Heart right ventricle (tissue), 16 donors: ENCODE results near the gene VSTM4. TPM values are rescaled to one million over a fixed set of nuclear protein-coding genes. Genes with fewer than 3 reads are reported as not detected.

Source experiments
- ATAC-seq, 8 donors: fragments of 200-7000 bp; cut with Tn5 transposase; one replicate each; pipeline ENCODE4 v1.9.1; 2020; ENCODE audit warnings: mild to moderate bottlenecking in 8 of 8, moderate library complexity in 8 of 8, moderate number of reproducible peaks in 1 of 8
- DNase-seq, 2 donors: peaks; one replicate each; pipeline ENCODE4 v3.0.0-alpha.2; 2020
- H3K27ac ChIP-seq, 10 donors: fragments of 200-600 bp; sonication (generic) in 2 of 10; one replicate each; pipeline versions ENCODE4 v1.5.0 to v1.8.0; 2020 to 2022; ENCODE audit warnings: mild to moderate bottlenecking in 3 of 10
- H3K27me3 ChIP-seq, 7 donors: fragments of 200-600 bp; one replicate each; pipeline ENCODE4 v1.8.0; 2021 to 2022; ENCODE audit warnings: mild to moderate bottlenecking in 2 of 7
- H3K36me3 ChIP-seq, 9 donors: fragments of 200-600 bp; sonication (generic) in 1 of 9; one replicate each; pipeline versions ENCODE4 v1.5.0 to v1.8.0; 2020 to 2022; ENCODE audit warnings: mild to moderate bottlenecking in 2 of 9
- H3K4me1 ChIP-seq, 9 donors: fragments of 200-600 bp; sonication (generic) in 1 of 9; one replicate each; pipeline versions ENCODE4 v1.5.0 to v1.8.0; 2020 to 2022; ENCODE audit warnings: mild to moderate bottlenecking in 4 of 9
- H3K4me3 ChIP-seq, 10 donors: fragments of 200-600 bp; sonication (generic) in 2 of 10; one replicate each; pipeline versions ENCODE4 v1.5.0 to v1.8.0; 2020 to 2022; ENCODE audit warnings: mild to moderate bottlenecking in 7 of 10, moderate library complexity in 2 of 10
- H3K9me3 ChIP-seq, 11 donors: fragments of 200-600 bp in 10 of 11; sonication (generic) in 2 of 11; one replicate each; pipeline versions ENCODE4 v1.5.0 to v1.8.0; 2013 to 2022; ENCODE audit warnings: mild to moderate bottlenecking in 2 of 11, control low read depth in 1 of 11, moderate library complexity in 1 of 11
- WGBS, 2 donors: extraction: QIAGEN DNeasy Blood & Tissue Kit; methylation state at CpG; one replicate each; pipeline ENCODE4 v1.1.7; 2013; ENCODE audit warnings: inconsistent platforms in 1 of 2; 5-methylcytosine and 5-hydroxymethylcytosine counted together
- intact Hi-C, 10 donors: fragments of 100-400 bp; cut with DNase I; formaldehyde crosslinking; loops; one replicate each; pipeline versions ENCODE4 v1.11.1 to v1.14.2; 2022
- polyA plus RNA-seq, 2 donors: library from polyadenylated mRNA; stranded (reverse); fragments of 200-250 nt; gene quantifications; one replicate each; pipeline ENCODE4 v1.2.3, GENCODE V29; 2013
- total RNA-seq, 10 donors: library from RNA; stranded (reverse); fragmentation: NEBNext Ultra II Directional in 3 of 10; extraction: Animal tissue kit (Norgen Biotek cat#: 25700) in 3 of 10; gene quantifications; one replicate each; pipeline versions ENCODE4 v1.2.1 to v1.2.4, GENCODE V29; 2021 to 2023
- TF ChIP-seq, protein P1 (sequence below), 9 donors: fragments of 200-600 bp; sonication (generic) in 2 of 9; IDR thresholded peaks; one replicate each; pipeline versions ENCODE4 v1.5.0 to v1.8.0; 2021 to 2022; ENCODE audit warnings: antibody characterized with exemption in 9 of 9, mild to moderate bottlenecking in 5 of 9, moderate library complexity in 1 of 9
- donor health status: Arrhythmogenic right ventricular cardiomyopathy.
- donor health status: ischemic (EF 13 %, LVEDD 7.1; RV severe dilation, severe dysfunction).
- donor health status: healthy with polysubstance abuse.
- donor health status: DM: no; HTN: yes; CAD: no.
- donor health status: DM: no; HTN: no; CAD: no.
- donor health status: ischemic (EF 25% LVEDD 6.9; RV normal size, moderate dysfunction).
- donor health status: ischemic (EF 25% LVEDD 5.7; RV mildly dilated, moderate dysfunction).
- donor health status: healthy.
- donor health status: DM: yes; HTN: yes; CAD: no.
- donor health status: Ischemic cardiomyopathy.
- donor health status: ischemic (EF 35%, LVEDD 5.7; RV mildly dilated, moderate dysfunction).
- donor health status: nonischemic (EF 11% LVEDD 7.7; RV severe dilation, severe dysfunction).
- donor health status: DM: yes; HTN: yes; CAD: no.
- donor health status: PGD.
- donor health status: ischemic (EF 29% LVEDD 5.4; RV normal size, mild dysfunction).
- donor health status: nonischemic (EF 23%, LVEDD 6.1; RV moderate dilation, normal function).

The VSTM4 gene
- total and polyA plus RNA-seq, 12 donors: 5.0 to 26.7 (median 16.3) TPM

GRCh38 chr10:49081547-49082275, 33.6 kb downstream of the VSTM4 start:
- Histone ChIP-seq H3K27me3 (no peaks in the 10 kb centered on the region), H3K4me1 (peaks cover 14 to 77% (median 69%) of the 10 kb centered on the region in 9 donors), H3K9me3 (peaks cover 0 to 9% (median 5%) of the 10 kb centered on the region in 11 donors), H3K4me3 (no peak overlapping the region), H3K27ac (peak overlapping the region in 9 of 10 donors; percentile 21 to 82 (median 64)), H3K36me3 (peaks cover 0 to 23% (median under 1%) of the 10 kb centered on the region in 9 donors)
- TF ChIP-seq, protein P1, sequence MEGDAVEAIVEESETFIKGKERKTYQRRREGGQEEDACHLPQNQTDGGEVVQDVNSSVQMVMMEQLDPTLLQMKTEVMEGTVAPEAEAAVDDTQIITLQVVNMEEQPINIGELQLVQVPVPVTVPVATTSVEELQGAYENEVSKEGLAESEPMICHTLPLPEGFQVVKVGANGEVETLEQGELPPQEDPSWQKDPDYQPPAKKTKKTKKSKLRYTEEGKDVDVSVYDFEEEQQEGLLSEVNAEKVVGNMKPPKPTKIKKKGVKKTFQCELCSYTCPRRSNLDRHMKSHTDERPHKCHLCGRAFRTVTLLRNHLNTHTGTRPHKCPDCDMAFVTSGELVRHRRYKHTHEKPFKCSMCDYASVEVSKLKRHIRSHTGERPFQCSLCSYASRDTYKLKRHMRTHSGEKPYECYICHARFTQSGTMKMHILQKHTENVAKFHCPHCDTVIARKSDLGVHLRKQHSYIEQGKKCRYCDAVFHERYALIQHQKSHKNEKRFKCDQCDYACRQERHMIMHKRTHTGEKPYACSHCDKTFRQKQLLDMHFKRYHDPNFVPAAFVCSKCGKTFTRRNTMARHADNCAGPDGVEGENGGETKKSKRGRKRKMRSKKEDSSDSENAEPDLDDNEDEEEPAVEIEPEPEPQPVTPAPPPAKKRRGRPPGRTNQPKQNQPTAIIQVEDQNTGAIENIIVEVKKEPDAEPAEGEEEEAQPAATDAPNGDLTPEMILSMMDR (IDR thresholded peaks at IDR 0.05): no peak
- DNase-seq (peak; percentile 40 to 67), ATAC-seq (peak; percentile 46 to 70 (median 60))
- 43 to 48% methylated on average over 9 of the region's 9 CpGs for WGBS, 2 donors
- intact Hi-C loops: no loop called here

GRCh38 chr10:49080965-49081364, 34.4 kb downstream of the VSTM4 start:
- Histone ChIP-seq H3K36me3 (peaks cover 0 to 28% (median 6%) of the 10 kb centered on the region in 9 donors), H3K4me3 (no peak overlapping the region), H3K4me1 (peaks cover 14 to 78% (median 69%) of the 10 kb centered on the region in 9 donors), H3K27ac (peak overlapping the region in 8 of 10 donors; percentile 21 to 82 (median 70)), H3K9me3 (peaks cover 0 to 2% (median 0%) of the 10 kb centered on the region in 11 donors), H3K27me3 (no peaks in the 10 kb centered on the region)
- TF ChIP-seq, protein P1 (IDR thresholded peaks at IDR 0.05): no peak
- intact Hi-C loops: no loop called here
- 58 to 61% methylated on average over 3 of the region's 3 CpGs for WGBS, 2 donors
- ATAC-seq (peak in 2 of 8 donors; percentile 3 to 33), DNase-seq (no peak)

DNA sequence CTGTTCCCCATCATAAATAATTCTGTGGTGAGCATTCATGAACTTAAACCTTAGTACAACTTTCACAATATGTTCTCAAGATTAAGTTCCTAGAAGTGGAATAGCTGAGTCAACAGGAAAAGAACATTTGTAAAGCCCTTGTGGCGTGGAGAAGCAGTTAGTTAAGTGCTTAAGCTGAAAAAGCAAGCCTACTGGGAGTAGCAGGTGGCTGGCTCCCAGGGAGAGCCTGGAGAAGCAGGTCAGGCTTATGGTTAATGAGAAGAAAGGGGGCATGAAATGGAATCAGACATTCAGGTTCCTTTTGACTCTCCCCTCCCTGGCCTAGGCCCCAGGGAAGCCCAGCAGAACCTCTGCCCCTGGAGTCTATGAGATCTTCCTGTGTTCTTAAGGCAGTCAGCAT, 35.3 kb downstream of the VSTM4 start:
- intact Hi-C loops: no loop called here
- H3K27ac ChIP-seq: peak overlapping the region in 5 of 10 donors; percentile 22 to 78 (median 34)
- H3K4me3 ChIP-seq: no peak overlapping the region
- DNase-seq (no peak), ATAC-seq (peak in 6 of 8 donors; percentile 21 to 64 (median 31))
- H3K36me3 ChIP-seq: peaks cover 0 to 28% (median 6%) of the 10 kb centered on the region in 9 donors
- H3K4me1 ChIP-seq: peaks cover 14 to 78% (median 69%) of the 10 kb centered on the region in 9 donors
- no peaks in the 10 kb centered on the region for H3K9me3 ChIP-seq
- 21 to 32% methylated on average over 1 of the region's 1 CpG for WGBS, 2 donors
- TF ChIP-seq, protein P1 (IDR thresholded peaks at IDR 0.05): no peak
- H3K27me3 ChIP-seq: no peaks in the 10 kb centered on the region

GRCh38 chr10:49079499-49079898, 35.8 kb downstream of the VSTM4 start:
- ATAC-seq: no peak
- Histone ChIP-seq H3K9me3 (no peaks in the 10 kb centered on the region), H3K36me3 (peaks cover 0 to 28% (median 6%) of the 10 kb centered on the region in 9 donors), H3K27me3 (no peaks in the 10 kb centered on the region), H3K4me1 (peaks cover 14 to 78% (median 69%) of the 10 kb centered on the region in 9 donors), H3K27ac (peak overlapping the region in 2 of 10 donors; percentile 22 to 34), H3K4me3 (no peak overlapping the region)
- no peak for DNase-seq
- TF ChIP-seq, protein P1 (IDR thresholded peaks at IDR 0.05): no peak
- 59 to 68% methylated on average over 3 of the region's 3 CpGs for WGBS, 2 donors
- intact Hi-C loops: no loop called here
